Suprapubic skin (tissue), 4 donors: Measurements from ENCODE around the gene NR2C1. TPM values are rescaled to one million over a fixed set of nuclear protein-coding genes. Genes with fewer than 3 reads are reported as not detected.

Experiments used
- DNase-seq, 2 donors: peaks; one replicate each; pipeline ENCODE4 v3.0.0-alpha.2; 2019; ENCODE audit warnings: low spot score in 2 of 2
- H3K27ac ChIP-seq: fragments of 200-600 bp; sonication (generic); one replicate; pipeline ENCODE4 v1.5.1; 2019
- H3K27me3 ChIP-seq: fragments of 200-600 bp; sonication (generic); one replicate; pipeline ENCODE4 v1.5.1; 2019
- H3K36me3 ChIP-seq: fragments of 200-600 bp; sonication (generic); one replicate; pipeline ENCODE4 v1.5.1; 2019
- H3K4me1 ChIP-seq: fragments of 200-600 bp; sonication (generic); one replicate; pipeline ENCODE4 v1.5.1; 2019
- H3K4me3 ChIP-seq: fragments of 200-600 bp; sonication (generic); one replicate; pipeline ENCODE4 v1.5.1; 2019; ENCODE audit warnings: mild to moderate bottlenecking
- H3K9me3 ChIP-seq: fragments of 200-600 bp; sonication (generic); one replicate; pipeline ENCODE4 v1.5.1; 2019
- CTCF ChIP-seq, 2 donors: fragments of 200-600 bp in 1 of 2; fragments of 450-650 bp in 1 of 2; sonication (generic) in 1 of 2; IDR thresholded peaks; one replicate each; pipeline ENCODE4 v1.5.1; 2016 to 2019; ENCODE audit warnings: antibody characterized with exemption in 2 of 2, mild to moderate bottlenecking in 1 of 2, moderate library complexity in 1 of 2
- EP300 ChIP-seq: sonication (generic); formaldehyde crosslinking; IDR thresholded peaks from one replicate; pipeline ENCODE4 v1.6.1; 2017; ENCODE audit warnings: antibody characterized with exemption
- POLR2A ChIP-seq, 2 donors: fragments of 450-650 bp; IDR thresholded peaks; one replicate each; pipeline ENCODE4 v1.6.1; 2017; ENCODE audit warnings: antibody characterized with exemption in 2 of 2, mild to moderate bottlenecking in 2 of 2, moderate library complexity in 2 of 2
- POLR2AphosphoS5 ChIP-seq, 3 donors: sonication (generic); formaldehyde crosslinking; IDR thresholded peaks; one replicate each; pipeline ENCODE4 v1.6.1; 2017; ENCODE audit warnings: antibody characterized with exemption in 3 of 3
- WGBS: methylation state at CpG from one replicate; pipeline ENCODE4 v1.1.5; 2018; 5-methylcytosine and 5-hydroxymethylcytosine counted together
- total RNA-seq, 4 donors: library from RNA; depleted of rRNA; stranded (reverse); fragments of >200 nt; gene quantifications; one replicate each; pipeline ENCODE4 v1.1.0, GENCODE V29; 2016

NR2C1 gene
- total RNA-seq, 4 donors from 2014 or later = 24.1 to 81.1 (median 29.4) TPM

GRCh38 chr12:95116341-95116740 is 42.9 kb upstream of the NR2C1 start:
- no peak overlapping the region for H3K27ac ChIP-seq
- TF ChIP-seq CTCF (IDR thresholded peaks at IDR 0.05) = no peak
- no peak for TF ChIP-seq EP300
- no peak for TF ChIP-seq POLR2AphosphoS5 (IDR thresholded peaks at IDR 0.05)
- TF ChIP-seq POLR2A (IDR thresholded peaks at IDR 0.05) = no peak
- H3K9me3 ChIP-seq = no peaks in the 10 kb centered on the region
- peaks cover 15% of the 10 kb centered on the region for H3K36me3 ChIP-seq
- H3K4me3 ChIP-seq = no peak overlapping the region
- no peaks in the 10 kb centered on the region for H3K27me3 ChIP-seq
- 43% methylated on average over 4 of the region's 4 CpGs for WGBS
- DNase-seq = no peak
- peaks cover 27% of the 10 kb centered on the region for H3K4me1 ChIP-seq

GRCh38 chr12:95115641-95116040 is 42.2 kb upstream of the NR2C1 start:
- H3K27ac ChIP-seq = no peak overlapping the region
- DNase-seq = no peak
- 47% methylated on average over 7 of the region's 7 CpGs for WGBS

GRCh38 chr12:95114766-95115405 is 41.5 kb upstream of the NR2C1 start:
- peaks cover 15% of the 10 kb centered on the region for H3K36me3 ChIP-seq
- H3K27me3 ChIP-seq = no peaks in the 10 kb centered on the region
- no peaks in the 10 kb centered on the region for H3K9me3 ChIP-seq
- no peak overlapping the region for H3K27ac ChIP-seq
- no peak overlapping the region for H3K4me3 ChIP-seq
- no peak for TF ChIP-seq POLR2A (IDR thresholded peaks at IDR 0.05)
- TF ChIP-seq EP300 = no peak
- TF ChIP-seq CTCF (IDR thresholded peaks at IDR 0.05) = no peak
- no peak for TF ChIP-seq POLR2AphosphoS5 (IDR thresholded peaks at IDR 0.05)
- WGBS = 81% methylated on average over 3 of the region's 3 CpGs
- H3K4me1 ChIP-seq = peaks cover 27% of the 10 kb centered on the region
- DNase-seq = no peak

More at GRCh38 chr12:95115641-95116040, 42.2 kb upstream of the NR2C1 start:
- Histone ChIP-seq H3K4me3 (no peak overlapping the region), H3K36me3 (peaks cover 15% of the 10 kb centered on the region), H3K4me1 (peaks cover 27% of the 10 kb centered on the region), H3K9me3 (no peaks in the 10 kb centered on the region), H3K27me3 (no peaks in the 10 kb centered on the region)
- TF ChIP-seq EP300 (no peak), CTCF (IDR thresholded peaks at IDR 0.05) (no peak), POLR2AphosphoS5 (IDR thresholded peaks at IDR 0.05) (no peak), POLR2A (IDR thresholded peaks at IDR 0.05) (no peak)

GRCh38 chr12:95107362-95107761 is 33.9 kb upstream of the NR2C1 start:
- no peak for TF ChIP-seq EP300
- TF ChIP-seq POLR2AphosphoS5 (IDR thresholded peaks at IDR 0.05) = no peak
- TF ChIP-seq CTCF (IDR thresholded peaks at IDR 0.05) = no peak
- TF ChIP-seq POLR2A (IDR thresholded peaks at IDR 0.05) = no peak
- no peaks in the 10 kb centered on the region for H3K27me3 ChIP-seq
- H3K36me3 ChIP-seq = peaks cover 53% of the 10 kb centered on the region
- no peak overlapping the region for H3K27ac ChIP-seq
- no peak for DNase-seq
- WGBS = 89% methylated on average over 7 of the region's 7 CpGs
- no peaks in the 10 kb centered on the region for H3K9me3 ChIP-seq
- H3K4me1 ChIP-seq = no peaks in the 10 kb centered on the region
- no peak overlapping the region for H3K4me3 ChIP-seq

GRCh38 chr12:95105540-95105939 is 32.1 kb upstream of the NR2C1 start:
- Histone ChIP-seq H3K4me1 (no peaks in the 10 kb centered on the region), H3K27ac (no peak overlapping the region), H3K9me3 (no peaks in the 10 kb centered on the region), H3K36me3 (peaks cover 45% of the 10 kb centered on the region), H3K4me3 (no peak overlapping the region), H3K27me3 (no peaks in the 10 kb centered on the region)
- WGBS = 89% methylated on average over 8 of the region's 8 CpGs
- DNase-seq = no peak
- TF ChIP-seq POLR2A (IDR thresholded peaks at IDR 0.05) = no peak
- TF ChIP-seq EP300 = no peak
- TF ChIP-seq POLR2AphosphoS5 (IDR thresholded peaks at IDR 0.05) = no peak
- TF ChIP-seq CTCF (IDR thresholded peaks at IDR 0.05) = no peak
